ENCODE results near the gene ALCAM.

Gene ALCAM

DNA sequence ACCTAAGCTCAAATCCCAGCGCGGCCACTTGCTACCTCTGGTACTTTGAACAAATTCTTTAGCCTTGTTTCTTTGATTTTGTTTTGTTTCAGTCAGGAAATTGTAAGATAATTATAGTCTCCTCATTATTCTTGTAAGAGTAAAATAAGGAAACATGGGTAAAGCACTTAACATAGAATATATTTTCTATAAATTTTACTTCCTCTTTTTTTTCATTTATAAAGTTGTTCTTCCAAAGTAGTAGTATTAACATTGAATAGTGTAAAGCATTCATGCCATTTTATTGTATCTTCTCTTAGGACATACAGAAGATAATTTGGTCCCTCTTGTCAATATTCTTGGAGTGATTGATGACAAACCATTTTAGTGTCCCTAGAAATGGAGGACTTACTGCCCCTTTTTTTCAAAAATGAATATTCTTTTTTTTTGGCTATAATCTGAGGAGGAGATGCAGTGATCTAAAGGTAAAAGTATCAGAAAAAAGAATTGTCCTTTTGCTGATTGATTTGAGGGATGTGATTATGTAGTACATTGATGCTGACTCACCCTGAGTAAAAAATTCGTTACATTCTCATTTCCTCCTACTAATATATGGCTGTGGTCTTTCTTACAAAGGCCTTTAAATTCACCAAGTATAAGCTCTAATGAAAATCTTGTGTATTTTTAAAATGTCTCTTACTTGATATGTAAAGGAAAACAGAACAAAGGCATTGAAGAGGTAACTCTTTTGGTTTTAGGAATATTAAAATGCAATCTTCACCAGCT, 51.0 kb downstream of the ALCAM start:
- TF ChIP-seq TAF1 (IDR thresholded peaks at IDR 0.05; ENCODE audit: borderline replicate concordance, insufficient read depth, low read length) (no peak), FOXP2 (optimal IDR thresholded peaks at IDR 0.05; ENCODE audit: borderline replicate concordance, extremely low read depth, extremely low read length, insufficient read depth) (no peak), POLR2AphosphoS5 (IDR thresholded peaks at IDR 0.05; ENCODE audit: low read depth, low read length) (no peak), SIN3A (IDR thresholded peaks at IDR 0.05; ENCODE audit: borderline replicate concordance, insufficient read depth, low read length) (no peak)
- TF ChIP-seq, protein P1, sequence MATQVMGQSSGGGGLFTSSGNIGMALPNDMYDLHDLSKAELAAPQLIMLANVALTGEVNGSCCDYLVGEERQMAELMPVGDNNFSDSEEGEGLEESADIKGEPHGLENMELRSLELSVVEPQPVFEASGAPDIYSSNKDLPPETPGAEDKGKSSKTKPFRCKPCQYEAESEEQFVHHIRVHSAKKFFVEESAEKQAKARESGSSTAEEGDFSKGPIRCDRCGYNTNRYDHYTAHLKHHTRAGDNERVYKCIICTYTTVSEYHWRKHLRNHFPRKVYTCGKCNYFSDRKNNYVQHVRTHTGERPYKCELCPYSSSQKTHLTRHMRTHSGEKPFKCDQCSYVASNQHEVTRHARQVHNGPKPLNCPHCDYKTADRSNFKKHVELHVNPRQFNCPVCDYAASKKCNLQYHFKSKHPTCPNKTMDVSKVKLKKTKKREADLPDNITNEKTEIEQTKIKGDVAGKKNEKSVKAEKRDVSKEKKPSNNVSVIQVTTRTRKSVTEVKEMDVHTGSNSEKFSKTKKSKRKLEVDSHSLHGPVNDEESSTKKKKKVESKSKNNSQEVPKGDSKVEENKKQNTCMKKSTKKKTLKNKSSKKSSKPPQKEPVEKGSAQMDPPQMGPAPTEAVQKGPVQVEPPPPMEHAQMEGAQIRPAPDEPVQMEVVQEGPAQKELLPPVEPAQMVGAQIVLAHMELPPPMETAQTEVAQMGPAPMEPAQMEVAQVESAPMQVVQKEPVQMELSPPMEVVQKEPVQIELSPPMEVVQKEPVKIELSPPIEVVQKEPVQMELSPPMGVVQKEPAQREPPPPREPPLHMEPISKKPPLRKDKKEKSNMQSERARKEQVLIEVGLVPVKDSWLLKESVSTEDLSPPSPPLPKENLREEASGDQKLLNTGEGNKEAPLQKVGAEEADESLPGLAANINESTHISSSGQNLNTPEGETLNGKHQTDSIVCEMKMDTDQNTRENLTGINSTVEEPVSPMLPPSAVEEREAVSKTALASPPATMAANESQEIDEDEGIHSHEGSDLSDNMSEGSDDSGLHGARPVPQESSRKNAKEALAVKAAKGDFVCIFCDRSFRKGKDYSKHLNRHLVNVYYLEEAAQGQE (IDR thresholded peaks at IDR 0.05; ENCODE audit: insufficient read depth in 1 of 2, low read depth in 2 of 2, low read length in 2 of 2) = no peak

DNA sequence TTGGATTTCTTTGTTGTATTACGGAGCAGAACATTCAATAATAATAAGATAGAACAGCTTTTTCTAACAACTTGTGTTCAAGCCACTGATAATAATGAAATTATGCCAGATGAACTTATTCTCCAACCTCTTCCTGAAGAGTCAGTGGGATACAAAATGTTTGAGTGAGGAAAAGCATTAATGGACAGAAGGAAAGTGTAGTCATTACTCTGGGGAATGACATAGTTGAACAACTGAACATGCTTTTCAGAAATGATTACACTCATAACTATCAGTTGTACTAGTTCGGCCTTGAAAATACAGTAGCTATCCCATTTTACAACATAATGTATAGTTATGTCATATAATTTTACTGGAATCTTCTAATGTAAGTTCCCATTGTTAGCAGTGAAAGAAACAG, 55.9 kb downstream of the ALCAM start:
- no peak for TF ChIP-seq TAF1 (IDR thresholded peaks at IDR 0.05; ENCODE audit: borderline replicate concordance, insufficient read depth, low read length)
- no peak for TF ChIP-seq SIN3A (IDR thresholded peaks at IDR 0.05; ENCODE audit: borderline replicate concordance, insufficient read depth, low read length)
- no peak for TF ChIP-seq POLR2AphosphoS5 (IDR thresholded peaks at IDR 0.05; ENCODE audit: low read depth, low read length)
- TF ChIP-seq, protein P1 (IDR thresholded peaks at IDR 0.05; ENCODE audit: insufficient read depth in 1 of 2, low read depth in 2 of 2, low read length in 2 of 2) = no peak

DNA sequence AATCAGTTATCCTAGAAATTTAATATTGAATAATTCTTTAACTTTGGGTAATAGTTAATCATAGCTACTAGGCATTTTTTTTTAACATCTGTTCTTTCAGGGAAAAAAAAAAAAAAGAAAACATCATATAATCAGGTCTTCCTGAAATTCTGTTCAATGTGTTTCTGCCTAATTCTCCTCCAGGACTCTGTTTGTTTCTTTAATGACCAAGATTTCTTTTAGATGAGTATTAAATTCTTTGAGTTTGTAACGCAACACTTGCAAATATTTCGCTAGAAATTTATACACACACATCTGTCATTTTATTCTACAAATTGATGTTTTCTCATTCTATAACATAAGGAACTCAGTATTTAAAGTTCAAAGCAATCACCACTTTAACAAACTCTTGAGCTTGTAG, 56.7 kb downstream of the ALCAM start:
- TF ChIP-seq FOXP2 (optimal IDR thresholded peaks at IDR 0.05; ENCODE audit: borderline replicate concordance, extremely low read depth, extremely low read length, insufficient read depth) (no peak), POLR2AphosphoS5 (IDR thresholded peaks at IDR 0.05; ENCODE audit: low read depth, low read length) (no peak), SIN3A (IDR thresholded peaks at IDR 0.05; ENCODE audit: borderline replicate concordance, insufficient read depth, low read length) (no peak), TAF1 (IDR thresholded peaks at IDR 0.05; ENCODE audit: borderline replicate concordance, insufficient read depth, low read length) (no peak)
- TF ChIP-seq, protein P1 (IDR thresholded peaks at IDR 0.05; ENCODE audit: insufficient read depth in 1 of 2, low read depth in 2 of 2, low read length in 2 of 2) = no peak

DNA sequence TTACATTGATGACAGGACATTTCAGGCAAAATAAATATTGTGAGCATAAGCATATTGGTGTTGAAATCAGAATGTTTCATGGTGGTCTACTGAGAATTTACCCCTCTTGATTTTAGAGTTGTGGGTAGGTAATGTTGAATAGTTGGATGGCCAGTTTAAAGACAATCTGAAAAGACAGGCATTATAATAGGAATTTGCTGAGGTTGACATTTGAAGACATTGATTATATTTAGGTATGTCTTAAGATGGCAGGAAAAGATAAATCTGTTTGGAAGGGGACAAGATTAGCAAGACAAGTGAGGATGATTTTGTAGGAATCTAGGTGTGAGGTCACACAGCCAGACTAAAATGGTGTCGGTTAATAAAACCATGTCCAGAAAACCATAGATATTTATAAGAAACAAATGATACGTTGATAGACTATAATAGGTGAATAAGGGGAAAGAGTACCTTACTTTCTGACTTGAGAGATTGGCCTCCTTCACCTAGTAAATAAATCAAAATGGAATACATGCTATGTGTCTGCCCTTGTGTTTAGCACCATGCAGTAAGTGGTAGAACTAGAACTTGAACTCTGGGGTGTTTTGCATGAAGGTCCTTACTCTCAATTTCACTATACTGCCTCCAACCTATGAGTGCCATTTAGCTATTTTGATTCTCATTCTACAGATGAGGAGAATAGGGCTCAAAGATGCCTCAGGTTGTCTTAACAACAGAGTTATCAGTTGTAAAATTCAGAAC, 57.9 kb downstream of the ALCAM start:
- TF ChIP-seq TAF1 (IDR thresholded peaks at IDR 0.05; ENCODE audit: borderline replicate concordance, insufficient read depth, low read length) (no peak), FOXP2 (optimal IDR thresholded peaks at IDR 0.05; ENCODE audit: borderline replicate concordance, extremely low read depth, extremely low read length, insufficient read depth) (no peak), SIN3A (IDR thresholded peaks at IDR 0.05; ENCODE audit: borderline replicate concordance, insufficient read depth, low read length) (no peak), POLR2AphosphoS5 (IDR thresholded peaks at IDR 0.05; ENCODE audit: low read depth, low read length) (no peak)
- TF ChIP-seq, protein P1 (IDR thresholded peaks at IDR 0.05; ENCODE audit: insufficient read depth in 1 of 2, low read depth in 2 of 2, low read length in 2 of 2) = no peak
